Erythroblast (primary cell): ENCODE results near the gene SETBP1.

Source experiments
- GATA1 ChIP-seq: IDR thresholded peaks from 2 replicates; pipeline ENCODE4 v1.6.1; 2011; ENCODE audit warnings: low read depth, mild to moderate bottlenecking, control low read depth, low read length, moderate library complexity
- POLR2A ChIP-seq: IDR thresholded peaks from 2 replicates; pipeline ENCODE4 v1.6.1; 2011; ENCODE audit warnings: mild to moderate bottlenecking, low read length

GRCh38 chr18:44786688-44787087 is 106.0 kb downstream of the SETBP1 start:
- TF ChIP-seq POLR2A (no peak), GATA1 (no peak)
